Gastroesophageal sphincter (tissue), 3 donors: ENCODE measurements around the gene PRAC1.

Experiments
- EP300 ChIP-seq: sonication (generic); formaldehyde crosslinking; IDR thresholded peaks from one replicate; pipeline ENCODE4 v1.6.1; 2017; ENCODE audit warnings: antibody characterized with exemption, mild to moderate bottlenecking
- POLR2A ChIP-seq, 2 donors: fragments of 450-650 bp; IDR thresholded peaks; one replicate each; pipeline ENCODE4 v1.6.1; 2017; ENCODE audit warnings: antibody characterized with exemption in 2 of 2, mild to moderate bottlenecking in 2 of 2, moderate library complexity in 1 of 2
- POLR2AphosphoS5 ChIP-seq: sonication (generic); formaldehyde crosslinking; IDR thresholded peaks from one replicate; pipeline ENCODE4 v1.6.1; 2017; ENCODE audit warnings: antibody characterized with exemption
- TF ChIP-seq, protein P1 (sequence below), 4 experiments: fragments of 200-600 bp in 2 of 4; fragments of 450-650 bp in 2 of 4; sonication (generic) in 1 of 4; IDR thresholded peaks; one replicate each; pipeline ENCODE4 v1.5.1; 2017 to 2019; ENCODE audit warnings: antibody characterized with exemption in 4 of 4, mild to moderate bottlenecking in 2 of 4, moderate library complexity in 2 of 4

DNA sequence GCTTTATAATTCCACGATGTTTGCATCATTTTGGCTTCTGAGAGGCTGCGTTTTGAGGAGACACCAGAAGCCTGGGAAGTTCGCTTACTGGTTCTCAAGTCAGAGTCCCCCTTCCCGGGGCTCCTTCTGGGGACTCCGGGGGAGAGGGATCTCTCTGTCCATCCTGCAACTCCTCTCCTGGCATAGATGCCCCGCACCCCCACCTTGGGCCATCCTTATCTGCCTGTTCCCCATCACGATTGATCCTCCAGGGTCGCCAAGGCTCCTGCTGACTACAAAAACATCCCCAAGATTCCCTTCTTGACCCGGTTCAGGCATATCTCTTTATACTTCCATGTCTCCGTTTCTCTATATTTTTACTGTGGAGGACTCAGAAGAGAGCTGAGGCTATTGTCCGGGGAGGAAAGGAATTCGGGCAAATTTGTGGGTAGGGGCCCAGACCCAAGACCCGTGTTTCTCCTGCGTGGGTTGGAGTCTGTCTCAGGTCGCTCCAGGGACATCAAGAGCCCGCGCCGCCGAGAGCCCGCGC lies 24.7 kb upstream of the PRAC1 start:
- TF ChIP-seq, protein P1, sequence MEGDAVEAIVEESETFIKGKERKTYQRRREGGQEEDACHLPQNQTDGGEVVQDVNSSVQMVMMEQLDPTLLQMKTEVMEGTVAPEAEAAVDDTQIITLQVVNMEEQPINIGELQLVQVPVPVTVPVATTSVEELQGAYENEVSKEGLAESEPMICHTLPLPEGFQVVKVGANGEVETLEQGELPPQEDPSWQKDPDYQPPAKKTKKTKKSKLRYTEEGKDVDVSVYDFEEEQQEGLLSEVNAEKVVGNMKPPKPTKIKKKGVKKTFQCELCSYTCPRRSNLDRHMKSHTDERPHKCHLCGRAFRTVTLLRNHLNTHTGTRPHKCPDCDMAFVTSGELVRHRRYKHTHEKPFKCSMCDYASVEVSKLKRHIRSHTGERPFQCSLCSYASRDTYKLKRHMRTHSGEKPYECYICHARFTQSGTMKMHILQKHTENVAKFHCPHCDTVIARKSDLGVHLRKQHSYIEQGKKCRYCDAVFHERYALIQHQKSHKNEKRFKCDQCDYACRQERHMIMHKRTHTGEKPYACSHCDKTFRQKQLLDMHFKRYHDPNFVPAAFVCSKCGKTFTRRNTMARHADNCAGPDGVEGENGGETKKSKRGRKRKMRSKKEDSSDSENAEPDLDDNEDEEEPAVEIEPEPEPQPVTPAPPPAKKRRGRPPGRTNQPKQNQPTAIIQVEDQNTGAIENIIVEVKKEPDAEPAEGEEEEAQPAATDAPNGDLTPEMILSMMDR (IDR thresholded peaks at IDR 0.05), result no peak
- no peak for TF ChIP-seq POLR2AphosphoS5
- no peak for TF ChIP-seq POLR2A (IDR thresholded peaks at IDR 0.05)
- no peak for TF ChIP-seq EP300
